Activated gamma-delta T cell treated with Interleukin-2 at 50 U/mL for 16 hours (primary cell): ENCODE results near the gene WDR45.

Experiments used
- DNase-seq: peaks from one replicate; pipeline ENCODE4 v3.0.0-alpha.2; 2020

Gene WDR45

GRCh38 chrX:49042581-49043219 lies 37.0 kb downstream of the WDR45 start:
- peak; percentile 12 for DNase-seq

GRCh38 chrX:49041744-49042580 lies 37.7 kb downstream of the WDR45 start:
- no peak for DNase-seq

GRCh38 chrX:49040376-49040955 lies 39.2 kb downstream of the WDR45 start:
- DNase-seq = no peak

GRCh38 chrX:49039598-49040375 lies 39.9 kb downstream of the WDR45 start:
- peak; percentile 14 for DNase-seq

GRCh38 chrX:49037883-49038475 lies 41.7 kb downstream of the WDR45 start:
- DNase-seq = no peak

GRCh38 chrX:49030283-49030682 lies 49.4 kb downstream of the WDR45 start:
- DNase-seq = no peak

DNA sequence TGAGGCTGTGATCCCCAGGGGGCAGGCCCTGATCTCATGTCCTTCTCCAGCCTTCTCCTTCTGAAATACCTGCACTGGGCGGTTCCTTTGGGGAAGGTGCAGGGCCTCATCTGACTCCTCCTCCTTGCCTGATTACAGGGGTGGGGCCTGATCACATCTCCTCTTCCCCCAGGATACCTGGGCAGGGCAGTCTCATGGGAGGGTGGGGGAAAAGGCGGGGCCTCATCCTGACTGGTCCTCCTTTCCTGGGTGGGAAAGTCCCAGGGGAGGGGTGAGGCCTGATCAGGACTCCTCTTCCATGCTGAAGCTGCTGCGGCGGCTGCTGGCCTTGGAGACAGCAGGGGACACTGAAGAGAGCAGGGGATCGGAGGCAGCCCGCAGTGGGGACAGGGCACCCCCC lies 49.8 kb downstream of the WDR45 start:
- DNase-seq = no peak
